HepG2 (cell line): Measurements from ENCODE around the gene HNRNPUL2. TPM values are rescaled to one million over a fixed set of nuclear protein-coding genes. Genes with fewer than 3 reads are reported as not detected.

Source experiments
- ARNTL ChIP-seq: sonication (generic); formaldehyde crosslinking; IDR thresholded peaks from 2 replicates; pipeline ENCODE4 v1.4.0; 2020; ENCODE audit warnings: mild to moderate bottlenecking, missing genetic modification reagents
- ATF5 ChIP-seq: sonication (generic); formaldehyde crosslinking; IDR thresholded peaks from 2 replicates; pipeline ENCODE4 v1.4.0; 2020; ENCODE audit warnings: mild to moderate bottlenecking, low read depth, missing genetic modification reagents
- BHLHE40 ChIP-seq: IDR thresholded peaks from 2 replicates; pipeline ENCODE4 v1.6.1; 2011; ENCODE audit warnings: low read length, improper control_type of control experiment
- FOXJ3 ChIP-seq: sonication (generic); formaldehyde crosslinking; IDR thresholded peaks from 2 replicates; pipeline ENCODE4 v1.4.0; 2020; ENCODE audit warnings: missing genetic modification reagents, mild to moderate bottlenecking, borderline replicate concordance
- FOXK1 ChIP-seq: sonication (generic); formaldehyde crosslinking; IDR thresholded peaks from 2 replicates; pipeline ENCODE4 v1.4.0; 2020; ENCODE audit warnings: low read depth, missing genetic modification reagents, borderline replicate concordance
- GRHL1 ChIP-seq: sonication (generic); formaldehyde crosslinking; conservative IDR thresholded peaks from 2 replicates; pipeline ENCODE4 v1.8.0; 2022; ENCODE audit warnings: missing genetic modification reagents
- HNF4A ChIP-seq: sonication (generic); formaldehyde crosslinking; IDR thresholded peaks from 2 replicates; pipeline ENCODE4 v1.4.0; 2020; ENCODE audit warnings: missing genetic modification reagents
- KLF12 ChIP-seq: sonication (generic); formaldehyde crosslinking; IDR thresholded peaks from 2 replicates; pipeline ENCODE4 v1.4.0; 2020; ENCODE audit warnings: missing genetic modification reagents, borderline replicate concordance
- NAIF1 ChIP-seq: sonication (generic); formaldehyde crosslinking; IDR thresholded peaks from 2 replicates; pipeline ENCODE4 v1.5.0; 2020; ENCODE audit warnings: mild to moderate bottlenecking, missing genetic modification reagents, borderline replicate concordance
- POLR2A ChIP-seq, 2 experiments: IDR thresholded peaks; 2 replicates each; pipeline ENCODE4 v1.6.1; 2011; ENCODE audit warnings: low read depth in 2 of 2, low read length in 2 of 2, mild to moderate bottlenecking in 1 of 2, moderate library complexity in 1 of 2; ENCODE audit not compliant: insufficient read depth in 1 of 2
- SMAD9 ChIP-seq: sonication (generic); formaldehyde crosslinking; IDR thresholded peaks from 2 replicates; pipeline ENCODE4 v1.5.1; 2020; ENCODE audit warnings: mild to moderate bottlenecking, missing genetic modification reagents
- TAF15 ChIP-seq: fragments of 200-400 bp; formaldehyde crosslinking; IDR thresholded peaks from one replicate; pipeline ENCODE4 v1.6.1; 2018; ENCODE audit warnings: mild to moderate bottlenecking, low read depth, low read length; ENCODE audit not compliant: poor library complexity, severe bottlenecking
- ZC3H4 ChIP-seq: sonication (generic); formaldehyde crosslinking; IDR thresholded peaks from 2 replicates; pipeline ENCODE4 v1.4.0; 2020; ENCODE audit warnings: missing genetic modification reagents, borderline replicate concordance
- ZFP37 ChIP-seq: sonication (generic); formaldehyde crosslinking; IDR thresholded peaks from 2 replicates; pipeline ENCODE4 v1.4.0; 2020; ENCODE audit warnings: missing genetic modification reagents, borderline replicate concordance
- ZMYM2 ChIP-seq: sonication (generic); formaldehyde crosslinking; IDR thresholded peaks from 2 replicates; pipeline ENCODE4 v1.8.0; 2022; ENCODE audit warnings: mild to moderate bottlenecking, missing genetic modification reagents
- ZNF10 ChIP-seq: sonication (generic); formaldehyde crosslinking; IDR thresholded peaks from 2 replicates; pipeline ENCODE4 v1.4.0; 2020; ENCODE audit warnings: mild to moderate bottlenecking, low read depth, missing genetic modification reagents, borderline replicate concordance
- ZNF138 ChIP-seq: sonication (generic); formaldehyde crosslinking; IDR thresholded peaks from 2 replicates; pipeline ENCODE4 v1.5.0; 2020; ENCODE audit warnings: mild to moderate bottlenecking, low read depth, missing genetic modification reagents
- ZNF34 ChIP-seq: sonication (generic); formaldehyde crosslinking; IDR thresholded peaks from 2 replicates; pipeline ENCODE4 v1.4.0; 2020; ENCODE audit warnings: mild to moderate bottlenecking, missing genetic modification reagents, borderline replicate concordance
- ZNF547 ChIP-seq: sonication (generic); formaldehyde crosslinking; IDR thresholded peaks from 2 replicates; pipeline ENCODE4 v1.5.1; 2020; ENCODE audit warnings: mild to moderate bottlenecking, missing genetic modification reagents
- ZNF557 ChIP-seq: sonication (generic); formaldehyde crosslinking; IDR thresholded peaks from 2 replicates; pipeline ENCODE4 v1.4.0; 2020; ENCODE audit warnings: missing genetic modification reagents
- ZNF563 ChIP-seq: sonication (generic); formaldehyde crosslinking; IDR thresholded peaks from 2 replicates; pipeline ENCODE4 v1.8.0; 2022; ENCODE audit warnings: mild to moderate bottlenecking, moderate library complexity, missing genetic modification reagents
- ZNF577 ChIP-seq: sonication (generic); formaldehyde crosslinking; IDR thresholded peaks from 2 replicates; pipeline ENCODE4 v1.4.0; 2020; ENCODE audit warnings: mild to moderate bottlenecking, low read depth, missing genetic modification reagents, borderline replicate concordance
- ZNF7 ChIP-seq: IDR thresholded peaks from 2 replicates; pipeline ENCODE4 v1.6.1; 2016; ENCODE audit warnings: missing biosample characterization, missing genetic modification reagents
- ZNF788 ChIP-seq: sonication (generic); formaldehyde crosslinking; IDR thresholded peaks from 2 replicates; pipeline ENCODE4 v1.5.0; 2020; ENCODE audit warnings: mild to moderate bottlenecking, missing genetic modification reagents, borderline replicate concordance
- ZNF850 ChIP-seq: sonication (generic); formaldehyde crosslinking; conservative IDR thresholded peaks from 2 replicates; pipeline ENCODE4 v1.9.0; 2021; ENCODE audit warnings: mild to moderate bottlenecking, missing genetic modification reagents
- ZNF878 ChIP-seq: sonication (generic); formaldehyde crosslinking; IDR thresholded peaks from 2 replicates; pipeline ENCODE4 v1.8.1; 2023; ENCODE audit warnings: mild to moderate bottlenecking, missing genetic modification reagents, moderate library complexity
- polyA plus RNA-seq, 8 experiments: library from polyadenylated mRNA; depleted of rRNA in 3 of 8; stranded (reverse) in 7 of 8; unstranded in 1 of 8; fragments of >200 nt; fragmentation: Illumina TruSeq in 4 of 8; extraction: Trizol in 4 of 8; gene quantifications; 2 replicates each; pipeline versions ENCODE4 v1.2.1 to v1.2.3, GENCODE V29; 2011 to 2016; ENCODE audit warnings: low read depth in 4 of 8, missing spikeins in 1 of 8, mixed read lengths in 1 of 8; ENCODE audit not compliant: insufficient read depth in 1 of 8
- total RNA-seq, 5 experiments: library from RNA; depleted of rRNA; stranded (reverse); fragments of >200 nt; fragmentation: Illumina TruSeq; extraction: Trizol; gene quantifications; 2 replicates each; pipeline ENCODE4 v1.2.3, GENCODE V29; 2016; ENCODE audit warnings: low read depth in 1 of 5
- TF ChIP-seq, protein P1 (sequence below): sonication (generic); formaldehyde crosslinking; IDR thresholded peaks from 2 replicates; pipeline ENCODE4 v1.8.1; 2023; ENCODE audit warnings: mild to moderate bottlenecking, missing genetic modification reagents, borderline replicate concordance

HNRNPUL2 gene
- total and polyA plus RNA-seq, 2 of the 13 experiments (the other 11 are each of a cell fraction or from before 2014, with no cell fraction given), result 8.4 to 9.6 TPM

DNA sequence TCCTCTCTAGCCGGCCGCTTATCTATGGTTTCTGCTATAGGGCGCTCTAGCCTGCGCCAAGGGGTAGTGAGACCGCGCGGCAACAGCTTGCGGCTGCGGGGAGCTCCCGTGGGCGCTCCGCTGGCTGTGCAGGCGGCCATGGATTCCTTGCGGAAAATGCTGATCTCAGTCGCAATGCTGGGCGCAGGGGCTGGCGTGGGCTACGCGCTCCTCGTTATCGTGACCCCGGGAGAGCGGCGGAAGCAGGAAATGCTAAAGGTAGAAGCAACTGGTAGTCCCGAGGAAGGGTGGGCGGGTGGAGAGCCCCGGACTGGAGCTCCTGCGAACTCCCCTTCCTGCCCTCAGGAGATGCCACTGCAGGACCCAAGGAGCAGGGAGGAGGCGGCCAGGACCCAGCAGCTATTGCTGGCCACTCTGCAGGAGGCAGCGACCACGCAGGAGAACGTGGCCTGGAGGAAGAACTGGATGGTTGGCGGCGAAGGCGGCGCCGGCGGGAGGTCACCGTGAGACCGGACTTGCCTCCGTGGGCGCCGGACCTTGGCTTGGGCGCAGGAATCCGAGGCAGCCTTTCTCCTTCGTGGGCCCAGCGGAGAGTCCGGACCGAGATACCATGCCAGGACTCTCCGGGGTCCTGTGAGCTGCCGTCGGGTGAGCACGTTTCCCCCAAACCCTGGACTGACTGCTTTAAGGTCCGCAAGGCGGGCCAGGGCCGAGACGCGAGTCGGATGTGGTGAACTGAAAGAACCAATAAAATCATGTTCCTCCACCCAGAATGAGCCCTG lies 55.5 kb downstream of the HNRNPUL2 start, which contains the start of the genes LBHD1 and UQCC3 (continued):
- TF ChIP-seq, protein P1, sequence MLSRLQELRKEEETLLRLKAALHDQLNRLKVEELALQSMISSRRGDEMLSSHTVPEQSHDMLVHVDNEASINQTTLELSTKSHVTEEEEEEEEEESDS (CRISPR knock-in tag), result no peak
- peak; percentile 34; the same call in 1 of the 2 replicates for TF ChIP-seq ZNF547 (CRISPR knock-in tag)
- no peak for TF ChIP-seq ZNF7 (CRISPR knock-in tag)
- peak; percentile 39; the same call in 1 of the 2 replicates for TF ChIP-seq KLF12 (CRISPR knock-in tag)
- TF ChIP-seq NAIF1 (CRISPR knock-in tag), result peak; percentile 99
- TF ChIP-seq HNF4A, result no peak
- no peak for TF ChIP-seq TAF15
- TF ChIP-seq FOXJ3 (CRISPR knock-in tag), result no peak
- TF ChIP-seq ARNTL (CRISPR knock-in tag), result peak; percentile 21
- no peak; the same call in 1 of the 2 replicates for TF ChIP-seq ZMYM2 (CRISPR knock-in tag)
- no peak for TF ChIP-seq ZNF557 (CRISPR knock-in tag)
- TF ChIP-seq BHLHE40, result no peak
- no peak for TF ChIP-seq GRHL1 (CRISPR knock-in tag)
- no peak for TF ChIP-seq ZFP37
- TF ChIP-seq ZC3H4 (CRISPR knock-in tag), result no peak
- TF ChIP-seq ZNF10 (CRISPR knock-in tag), result no peak
- peak; percentile 42; the same call in 1 of the 2 replicates for TF ChIP-seq ZNF138 (CRISPR knock-in tag)
- TF ChIP-seq ZNF577 (CRISPR knock-in tag), result no peak
- TF ChIP-seq POLR2A (IDR thresholded peaks at IDR 0.05; ENCODE audit: insufficient read depth in 1 of 2, low read depth in 2 of 2, low read length in 2 of 2), result peak; percentile 80 to 82
- no peak for TF ChIP-seq ZNF850 (CRISPR knock-in tag)
- TF ChIP-seq ZNF788 (CRISPR knock-in tag), result peak; percentile 19; the same call in 1 of the 2 replicates
- TF ChIP-seq ATF5 (CRISPR knock-in tag), result no peak
- TF ChIP-seq ZNF34 (CRISPR knock-in tag), result no peak
- TF ChIP-seq SMAD9 (CRISPR knock-in tag), result 0 out of 2 replicates have a peak, but pooled peaks have one; percentile 8
- TF ChIP-seq ZNF563, result peak; percentile 78
- TF ChIP-seq FOXK1 (CRISPR knock-in tag), result peak; percentile 44; the same call in 1 of the 2 replicates
- TF ChIP-seq ZNF878 (CRISPR knock-in tag), result no peak
